Choroid plexus epithelial cell (primary cell): ENCODE measurements around the gene SIX5.

ENCODE experiments used
- DNase-seq: peaks from one replicate; pipeline ENCODE4 v3.0.0-alpha.2; 2010; ENCODE audit warnings: low read depth
- H3K4me3 ChIP-seq: 2 replicates; pipeline ENCODE4 v1.5.1; 2011; ENCODE audit warnings: low read depth, mild to moderate bottlenecking, control low read depth, low read length, moderate library complexity
- CTCF ChIP-seq: conservative IDR thresholded peaks from 2 replicates; pipeline ENCODE4 v1.5.1; 2011; ENCODE audit warnings: low read depth, mild to moderate bottlenecking, control low read depth, inconsistent platforms, low read length, moderate library complexity

SIX5 gene

GRCh38 chr19:45764945-45765701 is 3.9 kb downstream of the SIX5 start:
- no peak for DNase-seq
- H3K4me3 ChIP-seq = no peak overlapping the region
- TF ChIP-seq CTCF = no peak

DNA sequence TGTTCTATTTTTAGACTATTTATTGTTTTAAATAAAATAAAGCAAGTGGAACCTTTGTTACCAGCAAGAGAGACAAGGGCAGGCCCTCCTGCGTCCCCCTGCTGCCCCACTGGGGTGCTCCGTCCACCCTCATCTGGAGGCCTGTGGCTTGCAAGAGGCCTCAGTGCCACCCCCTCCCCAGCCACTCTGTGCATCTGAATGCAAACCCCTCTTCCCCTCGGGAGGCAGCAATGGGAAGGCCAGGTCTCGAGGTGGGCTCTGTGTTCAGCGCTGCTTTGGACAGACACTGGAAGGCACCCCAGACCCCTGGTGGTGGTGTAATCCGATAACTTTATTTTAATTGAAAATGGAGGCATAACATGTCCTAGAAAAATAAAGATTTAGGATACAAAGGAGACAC is 4.6 kb downstream of the SIX5 start:
- TF ChIP-seq CTCF = peak; percentile 16
- no peak overlapping the region for H3K4me3 ChIP-seq
- no peak for DNase-seq

- DNase-seq = no peak
- no peak for TF ChIP-seq CTCF
- H3K4me3 ChIP-seq = no peak overlapping the region
Observed at GRCh38 chr19:45763691-45764294, 5.3 kb downstream of the SIX5 start.

DNA sequence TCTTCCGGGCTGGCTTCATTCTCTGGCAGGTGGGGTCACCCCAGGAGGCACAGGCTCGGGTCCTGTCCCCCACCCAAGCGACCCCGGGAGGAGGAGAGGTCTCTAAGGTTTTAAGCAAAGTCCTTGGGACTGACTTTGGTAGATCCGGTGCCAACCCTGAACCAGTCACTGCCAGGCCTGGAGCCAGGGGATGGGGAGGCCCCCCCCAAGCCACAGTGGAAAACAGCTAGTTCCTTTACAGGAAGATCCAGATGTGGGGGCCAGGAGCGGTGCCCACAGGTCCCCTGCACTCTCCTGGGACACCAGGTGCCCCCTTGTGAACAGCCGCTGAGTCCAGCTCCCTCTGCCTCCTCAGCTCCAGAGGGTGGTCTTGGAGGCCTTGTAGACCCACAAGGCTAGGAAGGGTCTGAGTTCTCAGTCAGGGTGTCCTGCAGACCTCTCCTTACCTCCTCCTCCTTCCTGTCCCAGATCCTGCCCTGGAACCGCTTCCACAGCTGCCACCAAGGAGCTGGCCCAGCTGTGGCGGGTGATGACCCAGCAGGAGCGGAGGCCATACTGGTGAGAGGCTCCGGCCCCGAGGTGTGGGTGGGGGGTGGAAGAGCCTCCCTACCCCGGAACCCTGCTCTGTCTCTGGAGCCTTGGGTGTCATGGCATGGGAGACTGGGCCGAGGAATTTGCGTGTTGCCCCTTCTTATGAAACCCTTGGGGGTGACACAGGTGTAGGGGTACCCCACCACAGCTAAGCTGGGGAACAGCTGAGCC is 6.0 kb downstream of the SIX5 start:
- H3K4me3 ChIP-seq = no peak overlapping the region
- no peak for TF ChIP-seq CTCF
- DNase-seq = no peak

GRCh38 chr19:45761714-45762113 is 7.3 kb downstream of the SIX5 start:
- no peak for TF ChIP-seq CTCF
- no peak for DNase-seq
- H3K4me3 ChIP-seq = no peak overlapping the region

DNA sequence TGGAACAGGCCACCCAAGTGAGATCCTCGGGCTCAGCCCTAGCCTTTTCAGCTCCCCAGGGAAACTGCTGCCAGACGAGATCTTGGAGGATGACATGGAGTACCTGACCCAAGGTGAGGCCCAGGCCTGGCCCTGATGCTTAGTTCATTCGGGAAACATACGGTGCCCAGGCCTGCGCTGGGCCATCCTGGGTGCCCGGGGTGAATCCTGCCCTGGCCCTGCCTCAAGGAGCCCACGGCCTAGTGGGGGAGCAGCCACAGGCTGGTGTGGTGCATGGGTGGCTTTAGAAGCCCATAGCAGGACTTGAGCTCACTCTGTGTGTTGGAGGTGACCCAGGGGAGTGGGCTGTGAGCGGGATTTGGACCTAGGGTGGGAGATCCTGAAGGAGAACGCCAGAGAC is 10.1 kb downstream of the SIX5 start:
- no peak for DNase-seq
- TF ChIP-seq CTCF = no peak
- no peak overlapping the region for H3K4me3 ChIP-seq

- no peak overlapping the region for H3K4me3 ChIP-seq
- no peak for TF ChIP-seq CTCF
- no peak for DNase-seq
Observed at GRCh38 chr19:45757695-45758094, 11.4 kb downstream of the SIX5 start.
